Tibial nerve (tissue), 4 donors: Measurements from ENCODE around the gene GRIN2A. TPM values are rescaled to one million over a fixed set of nuclear protein-coding genes. Genes with fewer than 3 reads are reported as not detected.

Source experiments
- DNase-seq, 2 donors: peaks; one replicate each; pipeline ENCODE4 v3.0.0-alpha.2; 2019; ENCODE audit warnings: low spot score in 2 of 2
- H3K27ac ChIP-seq, 4 donors: fragments of 200-600 bp; sonication (generic) in 3 of 4; one replicate each; pipeline ENCODE4 v1.5.1; 2017 to 2019; ENCODE audit warnings: mild to moderate bottlenecking in 1 of 4
- H3K27me3 ChIP-seq, 2 donors: fragments of 200-600 bp; sonication (generic) in 1 of 2; one replicate each; pipeline versions ENCODE4 v1.5.1 to v1.6.0; 2017 to 2019
- H3K36me3 ChIP-seq, 3 donors: fragments of 200-600 bp; sonication (generic); one replicate each; pipeline ENCODE4 v1.5.1; 2018 to 2019
- H3K4me1 ChIP-seq, 4 donors: fragments of 200-600 bp; sonication (generic) in 3 of 4; one replicate each; pipeline ENCODE4 v1.5.1; 2017 to 2019
- H3K4me3 ChIP-seq, 4 donors: fragments of 200-600 bp; sonication (generic) in 3 of 4; one replicate each; pipeline ENCODE4 v1.5.1; 2017 to 2019; ENCODE audit warnings: mild to moderate bottlenecking in 1 of 4, moderate library complexity in 1 of 4
- H3K9me3 ChIP-seq, 4 donors: fragments of 200-600 bp; sonication (generic) in 3 of 4; one replicate each; pipeline ENCODE4 v1.5.1; 2017 to 2019
- CTCF ChIP-seq, 5 experiments: fragments of 200-600 bp in 3 of 5; fragments of 450-650 bp in 2 of 5; sonication (generic) in 3 of 5; IDR thresholded peaks; one replicate each; pipeline ENCODE4 v1.5.1; 2016 to 2019; ENCODE audit warnings: antibody characterized with exemption in 5 of 5, mild to moderate bottlenecking in 3 of 5, moderate library complexity in 2 of 5
- EP300 ChIP-seq, 2 donors: sonication (generic); formaldehyde crosslinking; IDR thresholded peaks; one replicate each; pipeline ENCODE4 v1.6.1; 2017; ENCODE audit warnings: antibody characterized with exemption in 2 of 2, mild to moderate bottlenecking in 1 of 2
- POLR2A ChIP-seq, 2 donors: fragments of 450-650 bp; IDR thresholded peaks; one replicate each; pipeline ENCODE4 v1.6.1; 2017; ENCODE audit warnings: antibody characterized with exemption in 2 of 2, mild to moderate bottlenecking in 2 of 2, moderate library complexity in 2 of 2
- WGBS, 2 donors: methylation state at CpG; one replicate each; pipeline ENCODE4 v1.1.5; 2018; 5-methylcytosine and 5-hydroxymethylcytosine counted together
- total RNA-seq, 4 donors: library from RNA; depleted of rRNA; stranded (reverse); fragments of >200 nt; gene quantifications; one replicate each; pipeline ENCODE4 v1.1.0, GENCODE V29; 2016

The GRIN2A gene
- total RNA-seq, 4 donors from 2014 or later, result under 0.01 to 0.44 (median 0.39) TPM; not detected in 1

GRCh38 chr16:9763505-9763904 is 418.7 kb downstream of the GRIN2A start:
- no peak for DNase-seq
- Histone ChIP-seq H3K9me3 (no peaks in the 10 kb centered on the region), H3K27ac (no peak overlapping the region), H3K27me3 (no peaks in the 10 kb centered on the region), H3K36me3 (no peaks in the 10 kb centered on the region), H3K4me3 (no peak overlapping the region), H3K4me1 (no peaks in the 10 kb centered on the region)
- TF ChIP-seq CTCF (IDR thresholded peaks at IDR 0.05) (no peak), POLR2A (IDR thresholded peaks at IDR 0.05) (no peak), EP300 (IDR thresholded peaks at IDR 0.05) (no peak)
- WGBS, 2 donors, result 78 to 86% methylated on average over 11 of the region's 11 CpGs

GRCh38 chr16:9761870-9762269 is 420.4 kb downstream of the GRIN2A start:
- H3K27ac ChIP-seq, result no peak overlapping the region
- no peaks in the 10 kb centered on the region for H3K36me3 ChIP-seq
- no peak for DNase-seq
- no peak for TF ChIP-seq EP300 (IDR thresholded peaks at IDR 0.05)
- TF ChIP-seq POLR2A (IDR thresholded peaks at IDR 0.05), result no peak
- H3K9me3 ChIP-seq, result no peaks in the 10 kb centered on the region
- no peaks in the 10 kb centered on the region for H3K27me3 ChIP-seq
- no peak overlapping the region for H3K4me3 ChIP-seq
- H3K4me1 ChIP-seq, result no peaks in the 10 kb centered on the region
- 82 to 85% methylated on average over 6 of the region's 6 CpGs for WGBS, 2 donors

- TF ChIP-seq POLR2A (IDR thresholded peaks at IDR 0.05) (no peak), EP300 (IDR thresholded peaks at IDR 0.05) (no peak), CTCF (IDR thresholded peaks at IDR 0.05) (no peak)
- no peaks in the 10 kb centered on the region for H3K36me3 ChIP-seq
- no peak for DNase-seq
- 75 to 76% methylated on average over 4 of the region's 4 CpGs for WGBS, 2 donors
- H3K27me3 ChIP-seq, result no peaks in the 10 kb centered on the region
- no peaks in the 10 kb centered on the region for H3K4me1 ChIP-seq
- no peak overlapping the region for H3K4me3 ChIP-seq
- H3K27ac ChIP-seq, result no peak overlapping the region
- no peaks in the 10 kb centered on the region for H3K9me3 ChIP-seq
Measured at GRCh38 chr16:9757687-9758086, 424.5 kb downstream of the GRIN2A start.

- no peaks in the 10 kb centered on the region for H3K4me1 ChIP-seq
- DNase-seq, result no peak
- H3K27me3 ChIP-seq, result no peaks in the 10 kb centered on the region
- no peak for TF ChIP-seq CTCF (IDR thresholded peaks at IDR 0.05)
- TF ChIP-seq EP300 (IDR thresholded peaks at IDR 0.05), result no peak
- TF ChIP-seq POLR2A (IDR thresholded peaks at IDR 0.05), result no peak
- H3K36me3 ChIP-seq, result no peaks in the 10 kb centered on the region
- no peaks in the 10 kb centered on the region for H3K9me3 ChIP-seq
- 88% methylated on average over 4 of the region's 4 CpGs for WGBS, 2 donors
- H3K27ac ChIP-seq, result no peak overlapping the region
- H3K4me3 ChIP-seq, result no peak overlapping the region
Measured at GRCh38 chr16:9756434-9756833, 425.8 kb downstream of the GRIN2A start.

- Histone ChIP-seq H3K4me1 (no peaks in the 10 kb centered on the region), H3K4me3 (no peak overlapping the region), H3K36me3 (no peaks in the 10 kb centered on the region), H3K9me3 (no peaks in the 10 kb centered on the region), H3K27ac (no peak overlapping the region), H3K27me3 (no peaks in the 10 kb centered on the region)
- TF ChIP-seq CTCF (IDR thresholded peaks at IDR 0.05) (no peak), POLR2A (IDR thresholded peaks at IDR 0.05) (no peak), EP300 (IDR thresholded peaks at IDR 0.05) (no peak)
- 9 to 19% methylated on average over 4 of the region's 4 CpGs for WGBS, 2 donors
- no peak for DNase-seq
Measured at GRCh38 chr16:9755081-9755480, 427.1 kb downstream of the GRIN2A start.

GRCh38 chr16:9741776-9742175 is 440.5 kb downstream of the GRIN2A start:
- DNase-seq, result no peak
- H3K4me1 ChIP-seq, result no peaks in the 10 kb centered on the region
- no peak overlapping the region for H3K4me3 ChIP-seq
- TF ChIP-seq POLR2A (IDR thresholded peaks at IDR 0.05) (no peak), EP300 (IDR thresholded peaks at IDR 0.05) (no peak), CTCF (IDR thresholded peaks at IDR 0.05) (no peak)
- H3K27me3 ChIP-seq, result no peaks in the 10 kb centered on the region
- no peak overlapping the region for H3K27ac ChIP-seq
- H3K9me3 ChIP-seq, result no peaks in the 10 kb centered on the region
- no peaks in the 10 kb centered on the region for H3K36me3 ChIP-seq
